Smooth muscle cell (in vitro differentiated cells): ENCODE data around the gene SCGB1A1. TPM values are rescaled to one million over a fixed set of nuclear protein-coding genes. Genes with fewer than 3 reads are reported as not detected.
A peak's percentile ranks its signal among the peaks of the same experiment; 100 is the strongest.

ENCODE experiments used
- DNase-seq: peaks from one replicate; lab custom pipeline; 2025; ENCODE audit not compliant: unreplicated experiment; lab: John Stamatoyannopoulos, UW
- H2AFZ ChIP-seq: fragments of 200-600 bp; sonication (generic); 2 replicates; pipeline ENCODE4 v1.6.0; 2016; ENCODE audit warnings: antibody characterized with exemption, low read depth, mild to moderate bottlenecking
- H3F3A ChIP-seq: fragments of 200-600 bp; sonication (generic); 2 replicates; pipeline ENCODE4 v1.6.0; 2017; ENCODE audit warnings: antibody characterized with exemption, low read depth
- H3K27ac ChIP-seq: fragments of 200-600 bp; sonication (generic); 2 replicates; pipeline ENCODE4 v1.5.1; 2016; ENCODE audit warnings: low read depth, mild to moderate bottlenecking
- H3K27me3 ChIP-seq: fragments of 200-600 bp; sonication (generic); 2 replicates; pipeline ENCODE4 v1.6.1; 2016; ENCODE audit warnings: low read depth, mild to moderate bottlenecking
- H3K36me3 ChIP-seq: fragments of 200-600 bp; sonication (generic); 2 replicates; pipeline ENCODE4 v1.5.1; 2016; ENCODE audit warnings: low read depth
- H3K4me1 ChIP-seq: fragments of 200-600 bp; sonication (generic); 2 replicates; pipeline ENCODE4 v1.5.1; 2016; ENCODE audit warnings: low read depth
- H3K4me2 ChIP-seq: fragments of 200-600 bp; sonication (generic); 2 replicates; pipeline ENCODE4 v1.6.0; 2016; ENCODE audit warnings: mild to moderate bottlenecking
- H3K4me3 ChIP-seq: fragments of 200-600 bp; sonication (generic); 2 replicates; pipeline ENCODE4 v1.5.1; 2016; ENCODE audit warnings: mild to moderate bottlenecking
- H3K79me2 ChIP-seq: fragments of 200-600 bp; sonication (generic); 2 replicates; pipeline ENCODE4 v1.6.0; 2016; ENCODE audit warnings: low read depth, mild to moderate bottlenecking
- H3K9ac ChIP-seq: fragments of 200-600 bp; sonication (generic); 2 replicates; pipeline ENCODE4 v1.6.0; 2016; ENCODE audit warnings: low read depth
- H3K9me3 ChIP-seq: fragments of 200-600 bp; sonication (generic); replicated peaks from 2 replicates; pipeline ENCODE4 v1.5.1; 2016; ENCODE audit warnings: low read depth
- H4K20me1 ChIP-seq: fragments of 200-600 bp; sonication (generic); 2 replicates; pipeline ENCODE4 v1.6.0; 2016; ENCODE audit warnings: low read depth
- WGBS: methylation state at CpG from one replicate; pipeline ENCODE4 v1.1.7; 2016; ENCODE audit warnings: low lambda C conversion rate; 5-methylcytosine and 5-hydroxymethylcytosine counted together
- polyA plus RNA-seq: library from polyadenylated mRNA; unstranded; fragments of >200 nt; fragmentation: Nextera tagmentation; extraction: Ambion mirVana; gene quantifications from 2 replicates; pipeline ENCODE4 v1.2.1, GENCODE V29; 2016
- total RNA-seq: library from RNA; depleted of rRNA; stranded (reverse); fragments of >200 nt; gene quantifications from 2 replicates; pipeline ENCODE4 v1.2.3, GENCODE V29; 2014
- TF ChIP-seq, protein P1 (sequence below): fragments of 200-600 bp; sonication (generic); IDR thresholded peaks from 2 replicates; pipeline ENCODE4 v1.5.1; 2017; ENCODE audit warnings: borderline replicate concordance, mild to moderate bottlenecking, antibody characterized with exemption; ENCODE audit not compliant: insufficient read depth, poor library complexity, severe bottlenecking

The SCGB1A1 gene
- total and polyA plus RNA-seq, 2 experiments from 2014 or later, result not detected

DNA sequence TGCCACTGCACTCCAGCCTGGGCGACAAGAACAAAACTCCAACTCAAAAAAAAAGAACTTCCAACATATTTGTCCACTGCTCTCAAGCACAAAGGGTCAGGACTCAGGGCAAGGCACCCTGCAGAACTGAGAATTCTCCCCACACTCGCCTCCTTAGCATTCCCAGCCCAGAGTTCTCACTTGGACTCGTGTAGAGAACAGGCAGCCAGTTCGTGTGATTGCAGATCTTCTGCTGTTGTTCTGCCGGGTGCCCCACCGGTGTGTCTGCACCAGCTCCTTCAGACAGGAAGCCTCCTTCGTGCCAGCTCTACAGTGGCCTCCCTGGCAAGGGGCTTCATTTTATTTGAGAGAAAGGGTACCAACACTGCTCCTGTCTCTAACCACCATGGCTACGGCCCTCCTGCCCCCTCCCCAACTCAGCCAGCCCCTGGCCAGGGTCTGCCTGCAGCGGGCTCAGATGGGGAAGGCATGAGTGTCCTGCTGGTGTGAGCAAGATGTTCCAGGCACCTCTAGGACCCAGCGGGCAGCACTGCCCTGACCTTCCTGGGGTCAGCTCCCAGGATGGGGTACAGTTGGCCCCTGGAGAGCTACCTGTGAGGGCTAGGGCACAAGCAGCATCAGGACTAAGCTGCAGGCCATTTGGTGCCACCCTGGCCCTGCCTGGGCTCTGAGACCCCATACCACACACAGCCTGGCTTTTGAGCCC is 19.5 kb upstream of the SCGB1A1 start:
- H3K9me3 ChIP-seq, result no peaks in the 10 kb centered on the region
- H3K27me3 ChIP-seq, result no peaks in the 10 kb centered on the region
- H3K27ac ChIP-seq, result peak overlapping the region; percentile 13
- H3F3A ChIP-seq, result peaks cover 29% of the 10 kb centered on the region
- TF ChIP-seq, protein P1, sequence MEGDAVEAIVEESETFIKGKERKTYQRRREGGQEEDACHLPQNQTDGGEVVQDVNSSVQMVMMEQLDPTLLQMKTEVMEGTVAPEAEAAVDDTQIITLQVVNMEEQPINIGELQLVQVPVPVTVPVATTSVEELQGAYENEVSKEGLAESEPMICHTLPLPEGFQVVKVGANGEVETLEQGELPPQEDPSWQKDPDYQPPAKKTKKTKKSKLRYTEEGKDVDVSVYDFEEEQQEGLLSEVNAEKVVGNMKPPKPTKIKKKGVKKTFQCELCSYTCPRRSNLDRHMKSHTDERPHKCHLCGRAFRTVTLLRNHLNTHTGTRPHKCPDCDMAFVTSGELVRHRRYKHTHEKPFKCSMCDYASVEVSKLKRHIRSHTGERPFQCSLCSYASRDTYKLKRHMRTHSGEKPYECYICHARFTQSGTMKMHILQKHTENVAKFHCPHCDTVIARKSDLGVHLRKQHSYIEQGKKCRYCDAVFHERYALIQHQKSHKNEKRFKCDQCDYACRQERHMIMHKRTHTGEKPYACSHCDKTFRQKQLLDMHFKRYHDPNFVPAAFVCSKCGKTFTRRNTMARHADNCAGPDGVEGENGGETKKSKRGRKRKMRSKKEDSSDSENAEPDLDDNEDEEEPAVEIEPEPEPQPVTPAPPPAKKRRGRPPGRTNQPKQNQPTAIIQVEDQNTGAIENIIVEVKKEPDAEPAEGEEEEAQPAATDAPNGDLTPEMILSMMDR, result no peak
- H3K4me3 ChIP-seq, result no peak overlapping the region
- no peak overlapping the region for H2AFZ ChIP-seq
- 60% methylated on average over 10 of the region's 10 CpGs for WGBS
- no peaks in the 10 kb centered on the region for H3K36me3 ChIP-seq
- peak overlapping the region; percentile 22 for H3K4me2 ChIP-seq
- no peak overlapping the region for H3K9ac ChIP-seq
- no peaks in the 10 kb centered on the region for H3K4me1 ChIP-seq
- H4K20me1 ChIP-seq, result no peaks in the 10 kb centered on the region
- DNase-seq, result no peak
- H3K79me2 ChIP-seq, result no peaks in the 10 kb centered on the region

DNA sequence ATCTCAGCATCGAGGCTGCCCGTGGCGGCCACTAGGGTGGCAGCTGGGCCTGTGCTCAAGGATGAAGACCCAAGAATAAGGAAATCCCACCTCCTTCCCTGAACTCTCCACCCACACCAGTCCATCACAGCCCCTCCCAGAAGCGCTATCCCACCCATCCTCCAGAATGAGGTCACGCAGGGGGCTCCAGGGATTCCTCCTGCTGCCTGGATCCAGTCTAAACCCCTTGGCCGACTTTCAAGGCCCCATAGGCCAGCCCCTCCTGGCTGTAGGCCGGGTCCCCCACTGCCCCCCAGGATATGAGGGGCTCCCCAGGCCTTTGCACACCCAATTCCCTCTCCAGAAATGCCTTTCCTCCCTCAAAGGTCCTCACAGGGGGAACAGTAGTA is 19.0 kb upstream of the SCGB1A1 start:
- Histone ChIP-seq H4K20me1 (no peaks in the 10 kb centered on the region), H3F3A (peaks cover 29% of the 10 kb centered on the region), H3K36me3 (no peaks in the 10 kb centered on the region), H3K9me3 (no peaks in the 10 kb centered on the region), H3K4me2 (peak overlapping the region; percentile 33), H3K4me3 (no peak overlapping the region), H3K27me3 (no peaks in the 10 kb centered on the region), H3K27ac (peak overlapping the region; percentile 13), H3K9ac (no peak overlapping the region), H2AFZ (no peak overlapping the region), H3K79me2 (no peaks in the 10 kb centered on the region), H3K4me1 (no peaks in the 10 kb centered on the region)
- no peak for DNase-seq
- WGBS, result 58% methylated on average over 7 of the region's 7 CpGs
- TF ChIP-seq, protein P1, result no peak

DNA sequence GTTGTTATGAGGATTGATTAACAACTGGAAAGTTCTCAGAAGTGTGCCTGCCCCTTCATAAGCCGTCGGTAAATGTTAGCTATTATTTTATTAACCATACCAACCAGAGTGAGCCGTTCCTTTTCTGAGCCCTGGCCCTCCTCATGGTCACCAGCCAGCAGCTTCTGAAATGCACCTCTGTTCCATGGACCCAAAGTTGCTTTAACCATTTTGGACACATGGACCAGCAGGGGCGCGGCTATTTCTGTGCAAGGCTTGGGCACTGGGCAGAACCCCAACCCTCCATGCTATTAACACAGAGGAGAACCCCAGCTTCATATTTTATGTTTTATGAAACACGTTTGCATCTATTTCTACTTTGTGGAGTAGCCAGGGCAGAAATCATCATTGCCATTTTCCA is 18.6 kb upstream of the SCGB1A1 start:
- Histone ChIP-seq H3F3A (peaks cover 29% of the 10 kb centered on the region), H3K9me3 (no peaks in the 10 kb centered on the region), H3K79me2 (no peaks in the 10 kb centered on the region), H3K4me1 (no peaks in the 10 kb centered on the region), H3K4me3 (no peak overlapping the region), H4K20me1 (no peaks in the 10 kb centered on the region), H3K27ac (peak overlapping the region; percentile 13), H3K4me2 (peak overlapping the region; percentile 33), H3K36me3 (no peaks in the 10 kb centered on the region), H3K9ac (no peak overlapping the region), H2AFZ (no peak overlapping the region), H3K27me3 (no peaks in the 10 kb centered on the region)
- WGBS, result 63% methylated on average over 6 of the region's 6 CpGs
- TF ChIP-seq, protein P1, result no peak
- no peak for DNase-seq

DNA sequence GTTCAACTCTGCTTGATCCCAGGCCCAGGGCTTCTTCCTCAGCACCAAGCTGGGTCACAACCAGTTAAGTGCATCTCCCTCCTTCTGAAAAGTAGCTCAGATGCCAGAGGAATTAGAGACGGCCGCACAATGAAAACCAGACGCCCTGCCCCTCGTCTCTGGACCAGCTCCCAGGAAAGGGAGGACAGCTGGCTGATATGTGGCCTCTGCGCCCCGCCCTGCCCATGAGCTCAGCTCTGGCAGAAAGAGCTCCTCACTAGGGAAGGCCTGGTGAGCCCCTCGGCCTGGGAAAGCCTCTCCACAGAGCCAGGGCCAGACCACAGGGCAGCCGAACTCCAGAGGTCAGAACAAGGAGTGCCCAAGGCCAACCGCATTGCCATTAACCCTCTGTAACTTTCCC is 18.1 kb upstream of the SCGB1A1 start:
- Histone ChIP-seq H3K27ac (peak overlapping the region; percentile 26), H3K4me2 (peak overlapping the region; percentile 33), H3K27me3 (no peaks in the 10 kb centered on the region), H4K20me1 (no peaks in the 10 kb centered on the region), H3K4me3 (no peak overlapping the region), H3K9ac (no peak overlapping the region), H3F3A (peaks cover 29% of the 10 kb centered on the region), H3K9me3 (no peaks in the 10 kb centered on the region), H3K36me3 (no peaks in the 10 kb centered on the region), H3K4me1 (no peaks in the 10 kb centered on the region), H3K79me2 (no peaks in the 10 kb centered on the region), H2AFZ (no peak overlapping the region)
- peak; percentile 31 for DNase-seq
- TF ChIP-seq, protein P1, result no peak
- 6% methylated on average over 9 of the region's 9 CpGs for WGBS
